ENCODE results near the gene MDN1. TPM values are rescaled to one million over a fixed set of nuclear protein-coding genes. Genes with fewer than 3 reads are reported as not detected.
"Not testable (repeated sequence)": the region's sequence is repeated elsewhere in the genome, so short reads cannot be mapped to it uniquely, and the experiment has no call there.

MDN1 gene, protein sequence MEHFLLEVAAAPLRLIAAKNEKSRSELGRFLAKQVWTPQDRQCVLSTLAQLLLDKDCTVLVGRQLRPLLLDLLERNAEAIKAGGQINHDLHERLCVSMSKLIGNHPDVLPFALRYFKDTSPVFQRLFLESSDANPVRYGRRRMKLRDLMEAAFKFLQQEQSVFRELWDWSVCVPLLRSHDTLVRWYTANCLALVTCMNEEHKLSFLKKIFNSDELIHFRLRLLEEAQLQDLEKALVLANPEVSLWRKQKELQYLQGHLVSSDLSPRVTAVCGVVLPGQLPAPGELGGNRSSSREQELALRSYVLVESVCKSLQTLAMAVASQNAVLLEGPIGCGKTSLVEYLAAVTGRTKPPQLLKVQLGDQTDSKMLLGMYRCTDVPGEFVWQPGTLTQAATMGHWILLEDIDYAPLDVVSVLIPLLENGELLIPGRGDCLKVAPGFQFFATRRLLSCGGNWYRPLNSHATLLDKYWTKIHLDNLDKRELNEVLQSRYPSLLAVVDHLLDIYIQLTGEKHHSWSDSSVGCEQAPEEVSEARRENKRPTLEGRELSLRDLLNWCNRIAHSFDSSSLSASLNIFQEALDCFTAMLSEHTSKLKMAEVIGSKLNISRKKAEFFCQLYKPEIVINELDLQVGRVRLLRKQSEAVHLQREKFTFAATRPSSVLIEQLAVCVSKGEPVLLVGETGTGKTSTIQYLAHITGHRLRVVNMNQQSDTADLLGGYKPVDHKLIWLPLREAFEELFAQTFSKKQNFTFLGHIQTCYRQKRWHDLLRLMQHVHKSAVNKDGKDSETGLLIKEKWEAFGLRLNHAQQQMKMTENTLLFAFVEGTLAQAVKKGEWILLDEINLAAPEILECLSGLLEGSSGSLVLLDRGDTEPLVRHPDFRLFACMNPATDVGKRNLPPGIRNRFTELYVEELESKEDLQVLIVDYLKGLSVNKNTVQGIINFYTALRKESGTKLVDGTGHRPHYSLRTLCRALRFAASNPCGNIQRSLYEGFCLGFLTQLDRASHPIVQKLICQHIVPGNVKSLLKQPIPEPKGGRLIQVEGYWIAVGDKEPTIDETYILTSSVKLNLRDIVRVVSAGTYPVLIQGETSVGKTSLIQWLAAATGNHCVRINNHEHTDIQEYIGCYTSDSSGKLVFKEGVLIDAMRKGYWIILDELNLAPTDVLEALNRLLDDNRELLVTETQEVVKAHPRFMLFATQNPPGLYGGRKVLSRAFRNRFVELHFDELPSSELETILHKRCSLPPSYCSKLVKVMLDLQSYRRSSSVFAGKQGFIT (N-terminal part only)
- polyA plus RNA-seq (ENCODE audit: insufficient read length in 12 of 12), result 10 to 100 TPM in 11 of 12 donors, not detected in 1; 24.4 to 45.1 (median 29.9) TPM
- long read RNA-seq, donor 1, partial matches to known transcripts, result 5 of 50 reads
- long read RNA-seq, donor 1, other reads (novel, unspliced or antisense), result 45 of 50 reads
- long read RNA-seq, donor 2, partial matches to known transcripts, result 214 of 221 reads
- long read RNA-seq, donor 2, other reads (novel, unspliced or antisense), result 7 of 221 reads
- long read RNA-seq, donor 3, partial matches to known transcripts, result 0 of 20 reads
- long read RNA-seq, donor 3, other reads (novel, unspliced or antisense), result 20 of 20 reads
- long read RNA-seq, donor 4, result 0 reads
- long read RNA-seq, donor 5, partial matches to known transcripts, result 198 of 212 reads
- long read RNA-seq, donor 5, other reads (novel, unspliced or antisense), result 14 of 212 reads
- long read RNA-seq, donor 6, partial matches to known transcripts, result 0 of 9 reads
- long read RNA-seq, donor 6, other reads (novel, unspliced or antisense), result 9 of 9 reads
- long read RNA-seq, donor 7, partial matches to known transcripts, result 7 of 7 reads
- long read RNA-seq, donor 7, other reads (novel, unspliced or antisense), result 0 of 7 reads
- long read RNA-seq, donor 8, partial matches to known transcripts, result 0 of 5 reads
- long read RNA-seq, donor 8, other reads (novel, unspliced or antisense), result 5 of 5 reads
- long read RNA-seq, donor 9, result 0 reads
- long read RNA-seq, donor 10, result 0 reads
- long read RNA-seq, donor 11, partial matches to known transcripts, result 146 of 151 reads
- long read RNA-seq, donor 11, other reads (novel, unspliced or antisense), result 5 of 151 reads

GRCh38 chr6:89819336-89820130 lies at the start of gene MDN1:
Gene MDN1 (minus strand): TSS chr6:89819794. CDS start chr6:89819607, 187 bp downstream.
- DNase-seq, result peak; percentile 94

- no peak for DNase-seq
These were observed 46.6 kb upstream of the MDN1 start for GRCh38 chr6:89866024-89866678.

GRCh38 chr6:89862698-89863097 lies 43.1 kb upstream of the MDN1 start:
- DNase-seq, result no peak

DNA sequence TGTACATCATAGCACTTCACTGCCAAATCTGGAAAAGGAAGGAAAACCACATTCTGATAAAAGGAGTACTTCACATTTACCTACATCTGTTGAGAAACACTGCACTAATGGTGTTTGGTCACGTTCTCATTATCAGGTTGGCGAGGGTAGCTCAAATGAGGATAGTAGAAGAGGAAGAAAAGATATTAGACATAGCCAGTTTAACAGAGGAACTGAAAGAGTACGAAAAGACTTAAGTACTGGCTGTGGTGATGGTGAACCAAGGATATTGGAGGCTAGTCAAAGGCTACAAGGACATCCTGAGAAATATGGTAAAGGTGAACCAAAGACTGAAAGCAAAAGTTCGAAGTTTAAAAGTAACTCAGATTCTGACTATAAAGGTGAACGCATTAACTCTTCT lies 42.7 kb upstream of the MDN1 start:
- no peak for DNase-seq

- DNase-seq, result no peak
These were observed 40.1 kb upstream of the MDN1 start for GRCh38 chr6:89859744-89860143.

DNA sequence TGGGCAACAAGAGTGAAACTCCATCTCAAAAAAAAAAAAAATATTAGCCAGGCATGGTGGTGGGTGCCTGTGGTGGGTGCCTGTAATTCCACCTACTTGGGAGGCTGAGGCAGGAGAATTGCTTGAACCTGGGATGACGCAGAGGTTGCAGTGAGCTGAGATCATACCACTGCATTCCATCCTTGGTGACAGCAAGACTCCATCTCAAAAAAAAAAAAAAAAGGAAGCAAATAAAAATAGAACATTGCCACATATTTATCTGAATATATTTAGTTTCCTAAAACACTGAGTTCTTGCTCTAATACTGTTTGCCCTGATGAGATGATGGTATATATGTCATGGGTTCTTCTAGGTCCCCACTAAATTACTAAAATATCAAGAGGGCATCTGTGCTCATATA lies 38.4 kb upstream of the MDN1 start:
- no peak for DNase-seq

GRCh38 chr6:89853068-89853467 lies 33.5 kb upstream of the MDN1 start:
- DNase-seq, result no peak

- not testable (repeated sequence) for DNase-seq
These were observed 27.9 kb upstream of the MDN1 start for GRCh38 chr6:89847513-89847912.

GRCh38 chr6:89843070-89843469 lies 23.5 kb upstream of the MDN1 start:
- no peak for DNase-seq

GRCh38 chr6:89842228-89842627 lies 22.6 kb upstream of the MDN1 start:
- no peak for DNase-seq

GRCh38 chr6:89840538-89840937 lies 20.9 kb upstream of the MDN1 start:
- no peak for DNase-seq

DNA sequence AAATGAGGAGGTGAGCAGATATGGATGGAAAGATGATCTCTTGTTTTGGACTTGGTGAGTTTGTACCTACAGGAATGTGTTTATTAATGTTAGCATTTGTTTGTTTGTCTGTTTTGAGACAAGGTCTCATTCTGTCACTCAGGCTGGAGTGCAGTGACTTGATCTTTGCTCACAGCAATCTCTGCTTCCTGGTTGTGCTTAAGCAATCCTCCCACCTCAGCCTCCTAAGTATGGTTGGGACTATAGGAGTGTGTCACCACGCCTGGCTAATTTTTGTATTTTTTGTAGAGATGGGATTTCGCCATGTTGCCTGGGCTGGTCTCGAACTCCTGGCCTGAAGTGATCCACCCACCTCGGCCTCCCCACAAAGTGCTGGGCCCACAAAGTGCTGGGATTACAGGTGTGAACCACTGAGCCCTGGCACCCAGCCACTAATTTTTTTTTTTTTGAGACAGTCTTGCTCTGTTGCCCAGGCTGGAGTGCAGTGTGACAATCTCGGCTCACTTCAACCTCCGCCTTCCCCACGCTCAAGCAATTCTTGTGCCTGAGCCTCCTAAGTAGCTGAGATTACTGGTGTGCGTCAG lies 17.1 kb upstream of the MDN1 start:
- no peak for DNase-seq

- DNase-seq, result no peak
These were observed 15.5 kb upstream of the MDN1 start for GRCh38 chr6:89834884-89835792.

DNA sequence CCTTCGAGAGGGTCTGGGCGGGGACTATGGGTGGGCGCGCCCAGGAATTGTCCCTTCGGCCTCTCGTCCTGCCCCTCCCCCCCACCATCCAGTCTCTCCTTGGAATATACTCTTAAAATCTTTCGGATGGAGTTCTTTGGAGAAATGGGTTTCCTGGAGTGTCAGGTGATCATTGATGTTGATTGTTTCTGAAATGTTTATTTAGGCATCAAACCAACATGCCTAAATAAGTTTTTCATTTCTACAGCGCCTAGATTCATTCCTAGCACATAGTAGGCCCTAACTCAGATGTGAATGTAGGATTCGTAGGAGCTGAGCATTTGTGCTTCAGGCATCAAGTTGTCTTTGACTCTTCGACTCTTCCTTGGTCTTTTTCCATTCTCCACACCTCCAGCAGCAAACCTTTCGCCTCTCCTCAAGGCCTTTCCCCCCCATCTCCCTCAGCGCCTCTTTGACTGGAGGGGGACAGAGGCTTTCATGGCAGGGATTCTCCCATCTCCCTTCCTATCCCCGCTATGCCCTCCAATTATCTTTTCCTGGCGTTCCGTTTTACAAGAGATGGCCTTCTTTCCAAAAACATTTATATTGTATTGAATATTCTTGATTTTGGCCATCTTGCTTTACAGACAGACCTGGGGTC lies 10.7 kb upstream of the MDN1 start:
- DNase-seq, result no peak

DNA sequence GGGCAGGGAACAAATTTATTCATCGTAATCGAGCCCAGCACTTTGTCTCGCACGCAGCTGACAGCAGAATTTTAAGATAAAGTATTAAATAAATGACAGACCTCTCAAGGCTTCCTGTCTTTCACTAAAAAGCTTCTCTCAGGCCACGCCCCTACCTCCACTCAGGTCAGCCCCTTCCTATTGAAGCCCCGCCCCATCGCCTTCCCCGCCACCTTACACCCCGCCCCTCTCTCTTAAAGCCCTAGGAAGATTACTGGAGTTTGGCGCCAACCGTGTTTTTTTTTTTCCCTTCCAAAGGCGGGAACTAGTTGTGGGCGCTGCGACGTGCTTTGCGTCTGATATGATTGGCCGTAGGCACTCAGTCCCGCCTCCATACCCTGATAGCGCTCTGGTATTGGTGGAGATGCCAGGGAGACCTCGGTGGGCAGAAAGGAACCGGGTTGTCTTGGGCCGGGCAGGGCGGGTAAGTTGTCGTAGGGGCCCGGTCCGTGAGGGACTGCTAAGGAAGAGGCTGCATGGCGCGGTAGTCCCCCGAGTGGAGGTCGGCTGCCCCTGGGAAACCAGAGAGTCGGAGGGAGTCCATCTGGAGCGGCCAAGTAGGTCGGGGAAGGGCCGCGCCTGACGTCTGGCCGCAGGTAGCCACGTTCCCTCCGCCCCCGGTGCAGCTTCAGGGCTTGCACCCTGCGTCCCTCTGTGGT lies 10.0 kb upstream of the MDN1 start, which contains the start of gene CASP8AP2:
CASP8AP2 (plus strand) TSS at position 409 of the 698 bp plus-strand sequence.
- DNase-seq, result peak; percentile 97

DNA sequence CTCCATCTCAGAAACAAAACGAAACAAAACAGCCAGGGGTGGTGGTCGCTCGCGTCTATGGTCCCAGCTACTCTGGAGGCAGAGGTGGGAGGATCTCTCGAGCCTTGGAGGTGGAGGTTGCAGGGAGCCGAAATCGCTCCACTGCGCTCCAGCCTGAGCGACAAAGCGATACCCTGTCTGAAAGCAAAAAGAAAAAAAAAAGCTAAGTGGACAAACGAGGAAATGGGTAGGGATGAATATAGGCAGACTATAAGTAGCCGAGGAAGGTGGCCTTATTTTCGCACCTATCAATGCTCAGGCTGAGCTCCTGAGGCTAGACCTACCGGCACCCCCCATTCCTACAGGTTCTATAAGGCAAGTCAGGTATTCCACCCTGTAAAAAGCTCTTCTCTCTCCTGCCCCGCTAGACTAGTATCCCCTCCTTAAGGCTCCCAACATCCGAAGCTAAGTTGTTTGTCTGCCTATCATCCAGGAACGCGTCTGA lies 9.4 kb upstream of the MDN1 start:
- no peak for DNase-seq

Data from muscle of arm (tissue), 14 donors.